Transverse colon (tissue), 3 donors: ENCODE measurements around the gene SCGB3A2.

Experiments
- CTCF ChIP-seq, 5 experiments: fragments of 200-600 bp in 3 of 5; fragments of 450-650 bp in 2 of 5; sonication (generic) in 3 of 5; IDR thresholded peaks; 1 replicate in 2 of 5; 2 replicates in 3 of 5; pipeline ENCODE4 v1.5.1; 2016 to 2017; ENCODE audit warnings: antibody characterized with exemption in 5 of 5, inconsistent platforms in 3 of 5, mild to moderate bottlenecking in 2 of 5, moderate library complexity in 1 of 5
- EP300 ChIP-seq: sonication (generic); formaldehyde crosslinking; IDR thresholded peaks from one replicate; pipeline ENCODE4 v1.6.1; 2017; ENCODE audit warnings: antibody characterized with exemption, low read depth
- POLR2A ChIP-seq: fragments of 450-650 bp; IDR thresholded peaks from one replicate; pipeline ENCODE4 v1.6.1; 2016; ENCODE audit warnings: antibody characterized with exemption, mild to moderate bottlenecking, moderate library complexity

GRCh38 chr5:147879784-147880183 is 1.3 kb downstream of the SCGB3A2 start:
- TF ChIP-seq CTCF (IDR thresholded peaks at IDR 0.05) = no peak
- TF ChIP-seq POLR2A = no peak
- no peak for TF ChIP-seq EP300
